ENCODE measurements around the gene UBL7. TPM values are rescaled to one million over a fixed set of nuclear protein-coding genes. Genes with fewer than 3 reads are reported as not detected.
A peak's percentile ranks its signal among the peaks of the same experiment; 100 is the strongest.
"Not testable (repeated sequence)": the region's sequence is repeated elsewhere in the genome, so short reads cannot be mapped to it uniquely, and the experiment has no call there.

UBL7 gene
- total RNA-seq, 2 experiments from 2014 or later, result 56.6 to 56.8 TPM

GRCh38 chr15:74480364-74480763 is 19.4 kb upstream of the UBL7 start:
- DNase-seq, H3K27me3 Mint-ChIP-seq, H3K4me1 Mint-ChIP-seq, H3K27ac Mint-ChIP-seq, H3K4me3 Mint-ChIP-seq, H3K9me3 Mint-ChIP-seq: not testable (repeated sequence)
- H3K36me3 Mint-ChIP-seq, result peaks cover 17% of the 10 kb centered on the region

DNA sequence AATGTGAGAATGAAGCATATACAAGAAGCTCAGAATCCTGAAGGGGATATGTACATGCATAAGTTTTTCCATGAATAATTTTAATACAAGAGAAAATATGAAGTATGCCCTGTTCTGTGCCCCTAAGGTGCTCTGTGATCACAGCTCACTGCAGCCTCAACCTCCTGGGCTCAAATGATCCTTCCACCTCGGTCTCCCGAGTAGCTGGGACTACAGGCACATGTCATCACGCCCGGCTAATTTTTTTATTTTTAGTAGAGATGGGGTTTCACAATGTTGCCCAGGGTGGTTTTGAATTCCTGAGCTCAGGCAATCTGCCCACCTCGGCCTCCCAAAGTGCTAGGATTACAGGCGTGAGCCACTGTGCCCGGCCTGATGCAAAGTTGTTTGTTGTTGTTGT is 10.7 kb upstream of the UBL7 start:
- H3K27ac Mint-ChIP-seq, DNase-seq, H3K27me3 Mint-ChIP-seq, H3K9me3 Mint-ChIP-seq, H3K4me1 Mint-ChIP-seq, H3K4me3 Mint-ChIP-seq: not testable (repeated sequence)
- H3K36me3 Mint-ChIP-seq, result peaks cover 20% of the 10 kb centered on the region

DNA sequence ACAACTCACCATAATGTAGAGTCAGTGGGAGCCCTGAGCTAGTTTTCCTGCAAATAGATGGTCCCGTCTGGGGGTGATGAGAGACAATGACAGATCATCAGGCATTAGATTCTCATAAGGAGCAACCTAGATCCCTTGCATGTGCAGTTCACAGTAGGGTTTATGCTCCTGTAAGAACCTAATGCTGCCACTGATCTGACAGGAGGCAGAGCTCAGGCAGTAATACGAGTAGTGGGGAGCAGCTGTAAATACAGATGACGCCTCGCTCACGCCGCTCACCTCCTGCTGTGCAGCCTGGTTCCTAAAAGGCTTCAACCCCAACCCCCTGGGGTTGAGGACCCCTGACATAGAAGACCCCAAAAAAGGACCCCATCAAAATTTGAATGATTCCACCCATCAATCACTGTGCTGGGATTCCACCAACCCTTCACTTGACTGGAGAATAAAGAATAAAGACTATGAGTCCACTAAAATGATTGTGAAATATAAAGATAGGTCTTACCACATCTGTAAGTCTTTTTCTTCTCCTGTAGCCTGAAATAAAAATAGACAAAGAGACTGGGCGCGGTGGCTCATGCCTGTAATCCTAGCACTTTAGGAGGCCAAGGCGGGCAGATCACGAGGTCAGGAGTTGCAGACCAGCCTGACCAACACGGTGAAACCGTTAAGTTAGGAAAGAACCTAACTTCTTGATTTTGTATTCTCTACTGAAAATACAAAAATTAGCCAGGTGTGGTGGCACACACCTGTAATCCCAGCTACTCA is 9.9 kb upstream of the UBL7 start:
- DNase-seq, result no peak
- no peak overlapping the region for H3K4me3 Mint-ChIP-seq
- peaks cover 19% of the 10 kb centered on the region for H3K36me3 Mint-ChIP-seq
- no peaks in the 10 kb centered on the region for H3K9me3 Mint-ChIP-seq
- no peaks in the 10 kb centered on the region for H3K4me1 Mint-ChIP-seq
- H3K27ac Mint-ChIP-seq, result no peak overlapping the region
- no peaks in the 10 kb centered on the region for H3K27me3 Mint-ChIP-seq

- no peak overlapping the region for H3K27ac Mint-ChIP-seq
- peaks cover 13% of the 10 kb centered on the region for H3K4me1 Mint-ChIP-seq
- peaks cover 23% of the 10 kb centered on the region for H3K36me3 Mint-ChIP-seq
- H3K9me3 Mint-ChIP-seq, result peaks cover 5% of the 10 kb centered on the region
- no peaks in the 10 kb centered on the region for H3K27me3 Mint-ChIP-seq
- H3K4me3 Mint-ChIP-seq, result no peak overlapping the region
- DNase-seq, result no peak
Observed at GRCh38 chr15:74468341-74469032, 7.5 kb upstream of the UBL7 start.

GRCh38 chr15:74466570-74466969 is 5.6 kb upstream of the UBL7 start:
- peaks cover 26% of the 10 kb centered on the region for H3K36me3 Mint-ChIP-seq
- H3K4me3 Mint-ChIP-seq, result no peak overlapping the region
- no peak overlapping the region for H3K27ac Mint-ChIP-seq
- H3K4me1 Mint-ChIP-seq, result peaks cover 28% of the 10 kb centered on the region
- peaks cover 6% of the 10 kb centered on the region for H3K9me3 Mint-ChIP-seq
- H3K27me3 Mint-ChIP-seq, result no peaks in the 10 kb centered on the region
- DNase-seq, result no peak

- DNase-seq, result no peak
- Mint-ChIP-seq H3K9me3 (peaks cover 6% of the 10 kb centered on the region), H3K4me3 (no peak overlapping the region), H3K27ac (no peak overlapping the region), H3K27me3 (no peaks in the 10 kb centered on the region), H3K4me1 (peaks cover 34% of the 10 kb centered on the region), H3K36me3 (peaks cover 22% of the 10 kb centered on the region)
Observed at GRCh38 chr15:74464897-74465296, 3.9 kb upstream of the UBL7 start.

GRCh38 chr15:74464216-74464615 is 3.3 kb upstream of the UBL7 start:
- no peak for DNase-seq
- H3K27me3 Mint-ChIP-seq, result no peaks in the 10 kb centered on the region
- H3K4me1 Mint-ChIP-seq, result peaks cover 34% of the 10 kb centered on the region
- H3K9me3 Mint-ChIP-seq, result peaks cover 6% of the 10 kb centered on the region
- no peak overlapping the region for H3K4me3 Mint-ChIP-seq
- H3K27ac Mint-ChIP-seq, result no peak overlapping the region
- peaks cover 22% of the 10 kb centered on the region for H3K36me3 Mint-ChIP-seq

DNA sequence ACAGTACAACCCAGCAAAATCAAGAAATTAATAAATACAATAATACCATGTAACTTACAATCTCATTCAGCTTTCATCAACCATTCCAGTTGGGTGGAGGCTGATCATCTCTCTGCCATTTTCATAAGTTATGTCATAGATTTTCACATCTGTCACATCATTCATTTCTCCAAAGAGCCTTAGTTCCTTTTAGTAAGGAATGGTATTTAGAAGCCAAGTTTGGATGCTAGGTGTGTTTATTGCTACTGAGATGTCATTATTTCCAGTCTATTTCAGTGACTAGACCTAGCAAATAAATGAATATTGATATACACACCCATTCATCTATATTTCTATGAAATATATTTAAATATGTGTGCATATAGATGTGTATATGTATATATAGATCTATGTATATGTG is 2.7 kb upstream of the UBL7 start:
- Mint-ChIP-seq H3K27ac (no peak overlapping the region), H3K4me1 (peaks cover 38% of the 10 kb centered on the region), H3K36me3 (peaks cover 20% of the 10 kb centered on the region), H3K4me3 (peak overlapping the region; percentile 14), H3K27me3 (no peaks in the 10 kb centered on the region), H3K9me3 (peaks cover 6% of the 10 kb centered on the region)
- no peak for DNase-seq

DNA sequence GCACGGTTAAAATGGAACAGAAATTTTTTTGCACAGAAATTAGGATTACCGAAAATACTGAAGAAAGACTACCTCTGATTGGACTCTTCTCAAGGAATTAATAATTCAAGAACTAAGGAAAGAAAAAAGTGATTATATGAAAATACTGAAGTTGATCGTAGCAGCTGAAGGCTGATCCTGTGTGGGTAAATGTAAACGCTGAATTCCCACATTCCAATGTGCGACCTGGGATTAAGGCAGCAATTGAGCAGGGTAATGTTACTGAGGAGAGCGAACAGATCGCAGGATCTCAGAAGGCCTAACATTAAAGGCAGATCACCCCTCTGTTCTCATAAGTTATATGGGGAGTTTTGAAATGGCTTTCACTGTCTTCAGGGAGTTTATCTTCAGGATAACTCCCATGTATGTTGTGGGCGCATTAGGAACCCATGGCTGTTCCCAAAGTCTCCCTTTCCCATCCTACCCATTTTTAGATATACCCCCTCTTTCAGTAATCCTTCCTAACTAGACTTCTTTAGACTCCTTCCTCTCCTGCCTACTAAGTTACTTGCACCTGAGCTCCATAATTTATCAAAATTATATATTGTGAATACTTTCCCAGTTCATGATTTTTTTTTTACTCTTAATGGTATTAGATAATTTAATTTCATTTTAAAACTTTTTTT is 1.0 kb upstream of the UBL7 start:
- Mint-ChIP-seq H3K4me1 (peaks cover 40% of the 10 kb centered on the region), H3K27me3 (no peaks in the 10 kb centered on the region), H3K4me3 (peak overlapping the region; percentile 97)

DNA sequence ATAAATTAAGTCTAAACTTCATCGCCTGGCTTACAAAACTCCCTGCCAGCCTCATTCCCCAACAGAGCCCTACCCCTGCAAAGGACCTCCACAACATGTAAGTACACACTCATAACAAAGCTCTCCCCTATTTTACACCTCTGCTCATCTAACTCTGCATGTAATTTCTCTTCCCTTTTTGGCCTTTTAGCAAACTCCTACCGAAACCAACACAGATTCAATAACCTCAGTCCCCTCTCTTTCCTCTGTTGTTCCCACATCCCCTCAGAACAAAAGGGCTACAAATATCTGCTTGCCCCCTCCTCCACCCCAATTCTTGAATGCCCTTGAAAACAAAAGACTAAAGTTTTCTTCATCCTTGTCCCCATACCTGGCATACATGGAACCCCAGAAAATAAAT is 662 bp downstream of the UBL7 start:
- Mint-ChIP-seq H3K27me3 (no peaks in the 10 kb centered on the region), H3K4me1 (peaks cover 38% of the 10 kb centered on the region), H3K4me3 (peak overlapping the region; percentile 97), H3K9me3 (peaks cover 6% of the 10 kb centered on the region), H3K36me3 (peaks cover 30% of the 10 kb centered on the region), H3K27ac (peak overlapping the region; percentile 91)
- DNase-seq, result no peak

More for the DNA sequence above, 1.0 kb upstream of the UBL7 start:
- H3K27ac Mint-ChIP-seq, result peak overlapping the region; percentile 91
- no peak for DNase-seq
- H3K36me3 Mint-ChIP-seq, result peaks cover 25% of the 10 kb centered on the region
- peaks cover 6% of the 10 kb centered on the region for H3K9me3 Mint-ChIP-seq

DNA sequence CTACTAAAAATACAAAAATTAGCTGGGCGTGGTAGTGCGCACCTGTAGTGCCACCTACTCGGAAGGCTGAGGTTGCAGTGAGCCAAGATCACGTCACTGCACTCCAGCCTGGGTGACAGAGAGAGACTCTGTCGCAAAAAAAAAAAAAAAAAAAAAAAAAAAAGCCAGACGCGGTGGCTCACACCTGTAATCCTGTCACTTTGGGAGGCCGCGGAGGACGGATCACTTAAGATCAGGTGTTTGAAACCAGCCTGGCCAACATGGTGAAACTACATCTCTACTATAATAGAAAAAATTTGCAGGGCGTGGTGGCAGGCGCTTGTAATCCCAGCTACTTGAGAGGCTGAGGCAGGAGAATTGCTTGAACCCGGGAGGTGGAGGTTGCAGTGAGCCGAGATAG is 1.2 kb downstream of the UBL7 start:
- Mint-ChIP-seq H3K36me3 (peaks cover 31% of the 10 kb centered on the region), H3K4me3 (peak overlapping the region; percentile 97), H3K27ac (peak overlapping the region; percentile 91), H3K4me1 (peaks cover 40% of the 10 kb centered on the region)
- DNase-seq, H3K9me3 Mint-ChIP-seq, H3K27me3 Mint-ChIP-seq: not testable (repeated sequence)

- Mint-ChIP-seq H3K27me3 (no peaks in the 10 kb centered on the region), H3K27ac (no peak overlapping the region), H3K36me3 (peaks cover 25% of the 10 kb centered on the region), H3K4me1 (peaks cover 45% of the 10 kb centered on the region), H3K4me3 (no peak overlapping the region), H3K9me3 (peaks cover 2% of the 10 kb centered on the region)
- DNase-seq, result no peak
Observed at GRCh38 chr15:74458473-74458872, 2.5 kb downstream of the UBL7 start.

DNA sequence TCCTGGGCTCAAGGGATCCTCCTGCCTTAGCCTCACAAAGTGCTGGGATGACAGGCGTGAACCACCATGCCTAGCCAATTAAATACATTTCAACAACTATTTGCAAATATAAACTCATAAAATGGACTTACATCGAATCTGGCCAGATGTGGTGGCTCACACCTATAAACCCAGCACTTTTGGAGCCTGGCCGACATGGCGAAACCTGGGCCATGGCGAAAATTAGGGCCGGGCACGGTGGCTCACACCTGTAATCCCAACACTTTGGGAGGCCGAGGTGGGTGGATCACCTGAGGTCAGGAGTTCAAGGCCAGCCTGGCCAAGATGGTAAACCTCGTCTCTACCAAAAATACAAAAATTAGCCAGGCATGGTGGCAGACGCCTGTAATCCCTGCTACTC is 3.9 kb downstream of the UBL7 start:
- H3K4me3 Mint-ChIP-seq, H3K9me3 Mint-ChIP-seq, H3K27ac Mint-ChIP-seq, DNase-seq, H3K27me3 Mint-ChIP-seq: not testable (repeated sequence)
- Mint-ChIP-seq H3K4me1 (peaks cover 38% of the 10 kb centered on the region), H3K36me3 (peaks cover 29% of the 10 kb centered on the region)

- H3K27me3 Mint-ChIP-seq, result no peaks in the 10 kb centered on the region
- peak overlapping the region; percentile 26 for H3K4me3 Mint-ChIP-seq
- H3K9me3 Mint-ChIP-seq, result no peaks in the 10 kb centered on the region
- H3K36me3 Mint-ChIP-seq, result peaks cover 39% of the 10 kb centered on the region
- no peak for DNase-seq
- H3K4me1 Mint-ChIP-seq, result peaks cover 33% of the 10 kb centered on the region
- peak overlapping the region; percentile 78 for H3K27ac Mint-ChIP-seq
Observed at GRCh38 chr15:74454764-74455500, 6.0 kb downstream of the UBL7 start.

Data from activated naive CD8-positive, alpha-beta T cell treated with anti-CD3 and anti-CD28 coated beads for 36 hours (primary cell).